PC-9 (cell line): ENCODE measurements around the gene HLA-DOA. TPM values are rescaled to one million over a fixed set of nuclear protein-coding genes. Genes with fewer than 3 reads are reported as not detected.

ENCODE experiments used
- BruUV-seq: library from RNA; stranded (reverse); fragments of 400-500 nt; replicated peaks from 2 replicates; lab custom pipeline; 2021; lab: Mats Ljungman, UMichigan
- CTCF ChIA-PET: fragments of 300-600 bp; sonication (Branson Sonifier 250); formaldehyde crosslinking; loops from one replicate; lab custom pipeline; 2022; ENCODE audit warnings: antibody characterized with exemption; lab: Charles Lee
- POLR2A ChIA-PET: fragments of 300-600 bp; sonication (Branson Sonifier 250); formaldehyde crosslinking; loops from one replicate; lab custom pipeline; 2022; ENCODE audit warnings: antibody characterized with exemption; ENCODE audit not compliant: unreplicated experiment; lab: Charles Lee
- DNase-seq, 2 experiments: peaks; one replicate each; pipeline versions ENCODE4 v3.0.0 to v3.0.0-alpha.2; 2015 to 2022; ENCODE audit warnings: mixed read lengths in 1 of 2
- H2AFZ ChIP-seq: fragments of 200-600 bp; sonication (generic); 2 replicates; pipeline ENCODE4 v1.8.1; 2017; ENCODE audit warnings: antibody characterized with exemption
- H3F3A ChIP-seq: fragments of 200-600 bp; sonication (generic); 2 replicates; pipeline ENCODE4 v1.8.1; 2017; ENCODE audit warnings: antibody characterized with exemption, mild to moderate bottlenecking, low read depth; ENCODE audit not compliant: insufficient read depth
- H3K27ac ChIP-seq: fragments of 200-600 bp; sonication (generic); 2 replicates; pipeline ENCODE4 v1.6.1; 2016; ENCODE audit warnings: mixed run types
- H3K27me3 ChIP-seq: fragments of 200-600 bp; sonication (generic); 2 replicates; pipeline ENCODE4 v1.6.1; 2016; ENCODE audit warnings: low read depth, mixed run types; ENCODE audit not compliant: insufficient read depth
- H3K36me3 ChIP-seq: fragments of 200-600 bp; sonication (generic); 2 replicates; pipeline ENCODE4 v1.6.1; 2016; ENCODE audit warnings: low read depth, mixed run types
- H3K4me1 ChIP-seq: fragments of 200-600 bp; sonication (generic); replicated peaks from 2 replicates; pipeline ENCODE4 v1.6.1; 2016; ENCODE audit warnings: mixed run types; ENCODE audit not compliant: insufficient read depth
- H3K4me2 ChIP-seq: fragments of 200-600 bp; sonication (generic); 2 replicates; pipeline ENCODE4 v1.6.1; 2017; ENCODE audit warnings: mixed run types
- H3K4me3 ChIP-seq: fragments of 200-600 bp; sonication (generic); 2 replicates; pipeline ENCODE4 v1.6.1; 2016; ENCODE audit warnings: mixed run types
- H3K79me2 ChIP-seq: fragments of 200-600 bp; sonication (generic); 2 replicates; pipeline ENCODE4 v1.6.1; 2017; ENCODE audit warnings: low read depth, mixed run types
- H3K9me2 ChIP-seq: fragments of 200-600 bp; sonication (generic); 2 replicates; pipeline ENCODE4 v1.8.1; 2017; ENCODE audit warnings: mild to moderate bottlenecking; ENCODE audit not compliant: insufficient read depth
- H3K9me3 ChIP-seq: fragments of 200-600 bp; sonication (generic); 2 replicates; pipeline ENCODE4 v1.8.1; 2016; ENCODE audit warnings: low read depth; ENCODE audit not compliant: insufficient read depth
- H4K20me1 ChIP-seq: fragments of 200-600 bp; sonication (generic); 2 replicates; pipeline ENCODE4 v1.8.1; 2017; ENCODE audit not compliant: insufficient read depth
- CTCF ChIP-seq: fragments of 200-600 bp; sonication (generic); conservative IDR thresholded peaks from 2 replicates; pipeline ENCODE4 v1.6.1; 2017; ENCODE audit warnings: mixed run types, antibody characterized with exemption, mild to moderate bottlenecking, moderate library complexity
- EZH2 ChIP-seq: fragments of 200-600 bp; sonication (generic); IDR thresholded peaks from 2 replicates; pipeline ENCODE4 v1.8.0; 2017; ENCODE audit warnings: antibody characterized with exemption, low read depth
- intact Hi-C: fragments of 100-400 bp; cut with micrococcal nuclease; formaldehyde crosslinking; loops from one replicate; pipeline ENCODE4 v1.10.0; 2022; ENCODE audit not compliant: unreplicated experiment
- total RNA-seq: library from RNA; stranded (reverse); gene quantifications from 2 replicates; pipeline ENCODE4 v1.2.3, GENCODE V29; 2021

The HLA-DOA gene
- total RNA-seq, 1 experiment from 2014 or later, result not detected

- TF ChIP-seq CTCF, result no peak
- no peak for TF ChIP-seq EZH2
- no TSS peak for BruUV-seq
- DNase-seq, result no peak
- Histone ChIP-seq H2AFZ (no peak overlapping the region), H3K27ac (no peak overlapping the region), H3K36me3 (no peaks in the 10 kb centered on the region), H3F3A (peaks cover 17% of the 10 kb centered on the region), H3K9me2 (no peaks in the 10 kb centered on the region), H3K79me2 (peaks cover 23% of the 10 kb centered on the region), H3K9me3 (no peaks in the 10 kb centered on the region), H3K4me2 (no peak overlapping the region), H3K4me1 (peaks cover 11% of the 10 kb centered on the region), H3K4me3 (no peak overlapping the region), H3K27me3 (no peaks in the 10 kb centered on the region), H4K20me1 (no peaks in the 10 kb centered on the region)
- intact Hi-C loops, result no loop called here
- POLR2A ChIA-PET, result interaction anchor here (0.5 to 1.2 kb wide), 3 partner anchors 9 to 119 kb away, joined by 3 to 11 read pairs (median 4); no protein-coding TSS in a partner anchor
- CTCF ChIA-PET, result interaction anchor here (0.6 kb wide), 1 partner anchor 124 kb away, joined by 3 read pairs; no protein-coding TSS in a partner anchor
These were observed 45.5 kb downstream of the HLA-DOA start for GRCh38 chr6:32963866-32964265.

GRCh38 chr6:32962213-32962826 is 47.1 kb downstream of the HLA-DOA start:
- no peaks in the 10 kb centered on the region for H3K9me3 ChIP-seq
- ChIA-PET CTCF (interaction anchor here (1.0 kb wide), 1 partner anchor 22 kb away, joined by 3 read pairs; no protein-coding TSS in a partner anchor), POLR2A (interaction anchor here (0.6 to 0.7 kb wide), 3 partner anchors 45 to 430 kb away, joined by 4 to 60 read pairs (median 11); partner anchors contain the start of gene KIFC1)
- BruUV-seq, result no TSS peak
- H3K27ac ChIP-seq, result no peak overlapping the region
- peaks cover 23% of the 10 kb centered on the region for H3K79me2 ChIP-seq
- H3K27me3 ChIP-seq, result no peaks in the 10 kb centered on the region
- no peak for TF ChIP-seq EZH2
- no peak for TF ChIP-seq CTCF
- no peak overlapping the region for H2AFZ ChIP-seq
- no peaks in the 10 kb centered on the region for H3K9me2 ChIP-seq
- no peaks in the 10 kb centered on the region for H3K36me3 ChIP-seq
- no peak overlapping the region for H3K4me3 ChIP-seq
- H3K4me1 ChIP-seq, result peaks cover 11% of the 10 kb centered on the region
- intact Hi-C loops, result no loop called here
- no peak overlapping the region for H3K4me2 ChIP-seq
- peaks cover 9% of the 10 kb centered on the region; the same call in 1 of the 2 replicates for H3F3A ChIP-seq
- no peaks in the 10 kb centered on the region for H4K20me1 ChIP-seq
- DNase-seq, result no peak

- no peaks in the 10 kb centered on the region for H3K36me3 ChIP-seq
- H3K9me3 ChIP-seq, result no peaks in the 10 kb centered on the region
- TF ChIP-seq EZH2 (no peak), CTCF (no peak)
- no peaks in the 10 kb centered on the region for H3F3A ChIP-seq
- POLR2A ChIA-PET, result no interaction called here
- no peaks in the 10 kb centered on the region for H4K20me1 ChIP-seq
- BruUV-seq, result no TSS peak
- no peaks in the 10 kb centered on the region for H3K4me1 ChIP-seq
- intact Hi-C loops, result no loop called here
- H3K79me2 ChIP-seq, result peaks cover 5% of the 10 kb centered on the region
- H3K9me2 ChIP-seq, result no peaks in the 10 kb centered on the region
- H3K27me3 ChIP-seq, result no peaks in the 10 kb centered on the region
- H3K4me3 ChIP-seq, result no peak overlapping the region
- CTCF ChIA-PET, result interaction anchor here (0.6 kb wide), 1 partner anchor 610 kb away, joined by 3 read pairs; no protein-coding TSS in a partner anchor
- no peak overlapping the region for H3K27ac ChIP-seq
- no peak for DNase-seq
- H2AFZ ChIP-seq, result no peak overlapping the region
- H3K4me2 ChIP-seq, result no peak overlapping the region
These were observed 48.8 kb downstream of the HLA-DOA start for GRCh38 chr6:32960563-32960962.
